IMR-90 (cell line): ENCODE results near the gene SLC35B2. TPM values are rescaled to one million over a fixed set of nuclear protein-coding genes. Genes with fewer than 3 reads are reported as not detected.
A peak's percentile ranks its signal among the peaks of the same experiment; 100 is the strongest.

Source experiments
- ATAC-seq: fragments of 200-7000 bp; cut with Tn5 transposase; 2 replicates; pipeline ENCODE4 v1.9.1; 2020; ENCODE audit warnings: low read depth, mild to moderate bottlenecking, moderate library complexity
- BruUV-seq: library from RNA; stranded (reverse); fragments of 400-500 nt; replicated peaks from 2 replicates; lab custom pipeline; 2021; lab: Mats Ljungman, UMichigan
- CTCF ChIA-PET: fragments of 300-600 bp; formaldehyde crosslinking; extraction: SDS; loops from one replicate; lab custom pipeline; 2021; ENCODE audit warnings: antibody characterized with exemption; lab: Yijun Ruan, JAX
- POLR2A ChIA-PET: fragments of 300-600 bp; sonication (Branson Sonifier 250); formaldehyde crosslinking; loops from one replicate; lab custom pipeline; 2022; ENCODE audit warnings: antibody characterized with exemption; ENCODE audit not compliant: unreplicated experiment; lab: Charles Lee
- DNase-seq: peaks from one replicate; pipeline ENCODE4 v3.0.0; 2013
- H2AFZ ChIP-seq: replicated peaks from 2 replicates; pipeline ENCODE3; 2013; ENCODE audit warnings: low read length, mild to moderate bottlenecking; ENCODE audit not compliant: poor library complexity
- H2AK5ac ChIP-seq: 2 replicates; pipeline ENCODE4 v1.6.1; 2013; ENCODE audit warnings: low read depth, low read length, inconsistent platforms
- H2AK9ac ChIP-seq: replicated peaks from 2 replicates; pipeline ENCODE3; 2013; ENCODE audit warnings: mild to moderate bottlenecking, low read depth, low read length, moderate library complexity; ENCODE audit not compliant: poor library complexity
- H2BK120ac ChIP-seq: 2 replicates; pipeline ENCODE4 v1.6.1; 2013; ENCODE audit warnings: low read depth, low read length, inconsistent platforms
- H2BK15ac ChIP-seq: 3 replicates; pipeline ENCODE4 v1.6.1; 2013; ENCODE audit warnings: low read depth, low read length, inconsistent platforms
- H2BK20ac ChIP-seq: 2 replicates; pipeline ENCODE4 v1.6.1; 2013; ENCODE audit warnings: low read depth, mild to moderate bottlenecking, inconsistent platforms, low read length, moderate library complexity
- H2BK5ac ChIP-seq: 2 replicates; pipeline ENCODE4 v1.6.1; 2013; ENCODE audit warnings: mild to moderate bottlenecking, low read depth, low read length, inconsistent platforms; ENCODE audit not compliant: poor library complexity, severe bottlenecking
- H3K14ac ChIP-seq: replicated peaks from 2 replicates; pipeline ENCODE4 v1.6.1; 2013; ENCODE audit warnings: low read depth, low read length, inconsistent platforms
- H3K18ac ChIP-seq: 2 replicates; pipeline ENCODE4 v1.6.1; 2013; ENCODE audit warnings: low read depth, low read length, control low read depth
- H3K23ac ChIP-seq: 2 replicates; pipeline ENCODE4 v1.6.1; 2013; ENCODE audit warnings: low read depth, low read length, inconsistent platforms
- H3K27ac ChIP-seq: 2 replicates; pipeline ENCODE4 v1.5.1; 2013; ENCODE audit warnings: mild to moderate bottlenecking, control low read depth, low read length; ENCODE audit not compliant: insufficient read depth
- H3K27me3 ChIP-seq: 2 replicates; pipeline ENCODE4 v1.6.1; 2013; ENCODE audit warnings: low read length; ENCODE audit not compliant: control insufficient read depth, insufficient read depth
- H3K36me3 ChIP-seq: 2 replicates; pipeline ENCODE4 v1.6.1; 2013; ENCODE audit warnings: low read length, mixed read lengths; ENCODE audit not compliant: control insufficient read depth, insufficient read depth
- H3K4ac ChIP-seq: 2 replicates; pipeline ENCODE4 v1.6.1; 2013; ENCODE audit warnings: low read depth, low read length, inconsistent platforms
- H3K4me1 ChIP-seq: 2 replicates; pipeline ENCODE4 v1.6.1; 2013; ENCODE audit warnings: low read length, mixed read lengths; ENCODE audit not compliant: control insufficient read depth, insufficient read depth
- H3K4me2 ChIP-seq: 2 replicates; pipeline ENCODE4 v1.6.1; 2013; ENCODE audit warnings: low read depth, mild to moderate bottlenecking, control low read depth, low read length, moderate library complexity
- H3K4me3 ChIP-seq: 2 replicates; pipeline ENCODE4 v1.5.1; 2013; ENCODE audit warnings: low read depth, mild to moderate bottlenecking, control low read depth, low read length, moderate library complexity; ENCODE audit not compliant: insufficient read depth
- H3K56ac ChIP-seq: 2 replicates; pipeline ENCODE4 v1.6.1; 2013; ENCODE audit warnings: low read length, inconsistent platforms; ENCODE audit not compliant: insufficient read depth; ENCODE audit errors: extremely low read depth
- H3K79me1 ChIP-seq, 2 experiments: 2 replicates each; pipeline ENCODE4 v1.6.1; 2013; ENCODE audit warnings: low read length in 2 of 2, inconsistent platforms in 1 of 2, low read depth in 1 of 2
- H3K9ac ChIP-seq: 2 replicates; pipeline ENCODE4 v1.6.1; 2013; ENCODE audit warnings: low read depth, low read length, control low read depth
- H3K9me1 ChIP-seq: 2 replicates; pipeline ENCODE4 v1.6.1; 2013; ENCODE audit warnings: low read length, inconsistent platforms; ENCODE audit not compliant: insufficient read depth
- H3K9me3 ChIP-seq: 2 replicates; pipeline ENCODE4 v1.6.1; 2013; ENCODE audit warnings: low read length; ENCODE audit not compliant: control insufficient read depth, insufficient read depth
- H4K20me1 ChIP-seq: 2 replicates; pipeline ENCODE4 v1.6.1; 2013; ENCODE audit warnings: low read length, inconsistent platforms; ENCODE audit not compliant: insufficient read depth
- H4K5ac ChIP-seq: 2 replicates; pipeline ENCODE4 v1.6.1; 2013; ENCODE audit warnings: mild to moderate bottlenecking, low read depth, low read length, control low read depth
- H4K8ac ChIP-seq, 2 experiments: 2 replicates each; pipeline ENCODE4 v1.6.1; 2013; ENCODE audit warnings: low read depth in 2 of 2, low read length in 2 of 2, control low read depth in 1 of 2, inconsistent platforms in 1 of 2
- H4K91ac ChIP-seq: 2 replicates; pipeline ENCODE4 v1.6.1; 2013; ENCODE audit warnings: low read depth, low read length, inconsistent platforms; ENCODE audit not compliant: insufficient read depth
- BHLHE40 ChIP-seq: fragments of 150-350 bp; IDR thresholded peaks from 2 replicates; pipeline ENCODE4 v1.6.1; 2016; ENCODE audit warnings: mild to moderate bottlenecking, low read depth, low read length
- CEBPB ChIP-seq: IDR thresholded peaks from 2 replicates; pipeline ENCODE4 v1.6.1; 2012; ENCODE audit warnings: low read depth, low read length, improper control_type of control experiment
- CHD1 ChIP-seq: IDR thresholded peaks from 2 replicates; pipeline ENCODE4 v1.6.1; 2012; ENCODE audit warnings: low read depth, low read length, improper control_type of control experiment
- CTCF ChIP-seq: conservative IDR thresholded peaks from 2 replicates; pipeline ENCODE4 v1.5.1; 2012; ENCODE audit warnings: mild to moderate bottlenecking, low read depth, low read length, improper control_type of control experiment
- MAFK ChIP-seq: IDR thresholded peaks from 2 replicates; pipeline ENCODE4 v1.6.1; 2012; ENCODE audit warnings: low read depth, low read length, improper control_type of control experiment
- MAZ ChIP-seq: IDR thresholded peaks from 2 replicates; pipeline ENCODE4 v1.6.1; 2012; ENCODE audit warnings: low read depth, mild to moderate bottlenecking, low read length, improper control_type of control experiment, moderate library complexity, borderline replicate concordance
- MXI1 ChIP-seq: IDR thresholded peaks from 2 replicates; pipeline ENCODE4 v1.6.1; 2012; ENCODE audit warnings: low read depth, mild to moderate bottlenecking, low read length, moderate library complexity, borderline replicate concordance
- NFE2L2 ChIP-seq: fragments of 150-350 bp; IDR thresholded peaks from 2 replicates; pipeline ENCODE4 v1.6.1; 2016; ENCODE audit warnings: low read depth, mild to moderate bottlenecking, low read length
- POLR2A ChIP-seq: IDR thresholded peaks from 2 replicates; pipeline ENCODE4 v1.6.1; 2012; ENCODE audit warnings: mild to moderate bottlenecking, low read depth, low read length
- RCOR1 ChIP-seq: IDR thresholded peaks from 2 replicates; pipeline ENCODE4 v1.6.1; 2012; ENCODE audit warnings: mild to moderate bottlenecking, low read length, improper control_type of control experiment; ENCODE audit not compliant: insufficient replicate concordance
- RFX5 ChIP-seq: IDR thresholded peaks from 2 replicates; pipeline ENCODE4 v1.8.0; 2012; ENCODE audit warnings: low read depth, mild to moderate bottlenecking, low read length, moderate library complexity
- SMC3 ChIP-seq: fragments of 150-350 bp; IDR thresholded peaks from 2 replicates; pipeline ENCODE4 v1.6.1; 2016; ENCODE audit warnings: low read depth, mild to moderate bottlenecking, antibody characterized with exemption, low read length, moderate library complexity
- WGBS, 2 experiments: methylation state at CpG; one replicate each; pipeline versions ENCODE4 v1.1.5 to v1.1.7; 2013; ENCODE audit warnings: missing lambda C conversion rate in 2 of 2; ENCODE audit not compliant: insufficient read length in 1 of 2; ENCODE audit errors: extremely low coverage in 2 of 2; 5-methylcytosine and 5-hydroxymethylcytosine counted together
- dilution Hi-C: fragments of 300-500 bp; cut with HindIII; formaldehyde crosslinking; loops from one replicate; pipeline ENCODE4 v1.14.3; 2018; ENCODE audit warnings: low sequenced_read_pairs; ENCODE audit not compliant: unreplicated experiment
- in situ Hi-C: fragments of 300-500 bp; cut with MboI; formaldehyde crosslinking; loops from 3 replicates; pipeline ENCODE4 v1.14.3; 2019; ENCODE audit warnings: low sequenced_read_pairs, inconsistent platforms, mixed read lengths
- intact Hi-C: fragments of 100-400 bp; cut with micrococcal nuclease; formaldehyde crosslinking; loops from 2 replicates; pipeline ENCODE4 v1.10.0; 2022
- polyA plus RNA-seq, 3 experiments: library from polyadenylated mRNA; depleted of rRNA; stranded (reverse); fragments of >200 nt; gene quantifications; 2 replicates each; pipeline ENCODE4 v1.2.3, GENCODE V29; 2012; ENCODE audit warnings: low replicate concordance in 1 of 3
- total RNA-seq: library from RNA; depleted of rRNA; stranded (reverse); fragments of >200 nt; gene quantifications from 2 replicates; pipeline ENCODE4 v1.2.3, GENCODE V29; 2012
- TF ChIP-seq, protein P1 (sequence below): fragments of 150-350 bp; IDR thresholded peaks from 2 replicates; pipeline ENCODE4 v1.6.1; 2016; ENCODE audit warnings: low read depth, mild to moderate bottlenecking, low read length, moderate library complexity, borderline replicate concordance

The SLC35B2 gene
- total and polyA plus RNA-seq, 2 of the 4 experiments (the other 2 are of a cell fraction), result 51.4 to 89.9 TPM

- 0% methylated on average over 40 of the region's 73 CpGs; no CpG with 5 or more reads in 1 of the 2 experiments for WGBS, 2 experiments
- H3K27ac ChIP-seq, result peak within 1 kb of the TSS; percentile 37; the same call in 1 of the 2 replicates
- TF ChIP-seq MXI1, result peak; percentile 89; the same call in 1 of the 2 replicates
- no peak for TF ChIP-seq CHD1
- no peak for TF ChIP-seq NFE2L2
- TF ChIP-seq, protein P1, sequence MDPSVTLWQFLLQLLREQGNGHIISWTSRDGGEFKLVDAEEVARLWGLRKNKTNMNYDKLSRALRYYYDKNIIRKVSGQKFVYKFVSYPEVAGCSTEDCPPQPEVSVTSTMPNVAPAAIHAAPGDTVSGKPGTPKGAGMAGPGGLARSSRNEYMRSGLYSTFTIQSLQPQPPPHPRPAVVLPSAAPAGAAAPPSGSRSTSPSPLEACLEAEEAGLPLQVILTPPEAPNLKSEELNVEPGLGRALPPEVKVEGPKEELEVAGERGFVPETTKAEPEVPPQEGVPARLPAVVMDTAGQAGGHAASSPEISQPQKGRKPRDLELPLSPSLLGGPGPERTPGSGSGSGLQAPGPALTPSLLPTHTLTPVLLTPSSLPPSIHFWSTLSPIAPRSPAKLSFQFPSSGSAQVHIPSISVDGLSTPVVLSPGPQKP, result no peak
- TF ChIP-seq MAZ, result peak; percentile 26; the same call in 1 of the 2 replicates
- no peak; the same call in 1 of the 2 replicates for TF ChIP-seq CTCF
- no peak for TF ChIP-seq RCOR1
- TF ChIP-seq RFX5, result no peak
- no peak for TF ChIP-seq POLR2A
- TF ChIP-seq SMC3, result no peak
- no peak for TF ChIP-seq MAFK
- TF ChIP-seq CEBPB, result no peak
- TF ChIP-seq BHLHE40, result peak; percentile 69; the same call in 1 of the 2 replicates
These were observed 33.9 kb downstream of the SLC35B2 start, which contains the start of gene SLC29A1 for GRCh38 chr6:44223319-44224028. Gene SLC29A1, plus strand, starts transcription at chr6:44223595. Its CDS starts 3,719 bp downstream, at chr6:44227314.

More at GRCh38 chr6:44223319-44224028, 33.9 kb downstream of the SLC35B2 start, which contains the start of gene SLC29A1:
- peak; percentile 28 for DNase-seq
- H3K27me3 ChIP-seq, result no peaks in the 10 kb centered on the region; the same call in 1 of the 2 replicates
- H4K5ac ChIP-seq, result no peak within 1 kb of the TSS
- H3K9me3 ChIP-seq, result no peaks in the 10 kb centered on the region
- peak within 1 kb of the TSS; percentile 60 for H2AK9ac ChIP-seq
- peaks cover 4% of the 10 kb centered on the region; the same call in 1 of the 2 replicates for H3K9me1 ChIP-seq
- H3K36me3 ChIP-seq, result no peaks in the 10 kb centered on the region
- dilution Hi-C loops, result no loop called here
- in situ Hi-C loops, result no loop called here
- H2BK5ac ChIP-seq, result no peak within 1 kb of the TSS
- H3K4me2 ChIP-seq, result peak within 1 kb of the TSS; percentile 99
- H4K91ac ChIP-seq, result no peak within 1 kb of the TSS; the same call in 1 of the 2 replicates
- H3K18ac ChIP-seq, result no peak within 1 kb of the TSS
- peak within 1 kb of the TSS; percentile 55; the same call in 1 of the 2 replicates for H3K14ac ChIP-seq
- H3K79me1 ChIP-seq, result peaks cover 0 to 8% of the 10 kb centered on the region in 2 experiments; a peak in 1 of 4 replicates
- no peak within 1 kb of the TSS for H2BK15ac ChIP-seq
- peak within 1 kb of the TSS; percentile 73 for H3K4me3 ChIP-seq
- no peaks in the 10 kb centered on the region for H4K20me1 ChIP-seq
- peak within 1 kb of the TSS; percentile 65; the same call in 1 of the 2 replicates for H3K23ac ChIP-seq
- POLR2A ChIA-PET, result no interaction called here
- BruUV-seq, result no TSS peak
- H4K8ac ChIP-seq, result no peak within 1 kb of the TSS; a peak in 1 of 4 replicates
- H2AK5ac ChIP-seq, result no peak within 1 kb of the TSS
- no peak within 1 kb of the TSS; the same call in 1 of the 2 replicates for H3K56ac ChIP-seq
- H3K9ac ChIP-seq, result peak within 1 kb of the TSS; percentile 57; the same call in 1 of the 2 replicates
- H2BK20ac ChIP-seq, result no peak within 1 kb of the TSS
- peak; percentile 62 for ATAC-seq
- intact Hi-C loops, result no loop called here
- CTCF ChIA-PET, result interaction anchor here (0.8 to 4.1 kb wide), 2 partner anchors 11 to 50 kb away, joined by 3 to 20 read pairs; no protein-coding TSS in a partner anchor
- peaks cover 16% of the 10 kb centered on the region for H3K4me1 ChIP-seq
- H2AFZ ChIP-seq, result peak within 1 kb of the TSS; percentile 96
- H3K4ac ChIP-seq, result no peak within 1 kb of the TSS
- no peak within 1 kb of the TSS; the same call in 1 of the 2 replicates for H2BK120ac ChIP-seq
